Stimulated activated CD4-positive, alpha-beta T cell treated with anti-CD3 and anti-CD28 coated beads, Interleukin-1b, Interleukin-23, amount 100 ng/mL, for 1 hour (primary cell): ENCODE measurements around the gene FAM200B.

Experiments
- DNase-seq, 2 donors: peaks; one replicate each; pipeline ENCODE4 v3.0.0-alpha.2; 2020; ENCODE audit warnings: low read depth in 2 of 2

Gene FAM200B

GRCh38 chr4:15736514-15737050 is 55.0 kb downstream of the FAM200B start:
- DNase-seq, result no peak

- DNase-seq, result no peak
Measured at GRCh38 chr4:15737255-15737654, 55.6 kb downstream of the FAM200B start.

GRCh38 chr4:15738877-15739276 is 57.2 kb downstream of the FAM200B start:
- no peak for DNase-seq
